DMS 273 treated with DMSO at 0.1 percent for 48 hours (cell line): ENCODE results near the gene TNFRSF8.

Experiments used
- DNase-seq: peaks from one replicate; lab custom pipeline; 2025; lab: John Stamatoyannopoulos, UW

TNFRSF8 gene

DNA sequence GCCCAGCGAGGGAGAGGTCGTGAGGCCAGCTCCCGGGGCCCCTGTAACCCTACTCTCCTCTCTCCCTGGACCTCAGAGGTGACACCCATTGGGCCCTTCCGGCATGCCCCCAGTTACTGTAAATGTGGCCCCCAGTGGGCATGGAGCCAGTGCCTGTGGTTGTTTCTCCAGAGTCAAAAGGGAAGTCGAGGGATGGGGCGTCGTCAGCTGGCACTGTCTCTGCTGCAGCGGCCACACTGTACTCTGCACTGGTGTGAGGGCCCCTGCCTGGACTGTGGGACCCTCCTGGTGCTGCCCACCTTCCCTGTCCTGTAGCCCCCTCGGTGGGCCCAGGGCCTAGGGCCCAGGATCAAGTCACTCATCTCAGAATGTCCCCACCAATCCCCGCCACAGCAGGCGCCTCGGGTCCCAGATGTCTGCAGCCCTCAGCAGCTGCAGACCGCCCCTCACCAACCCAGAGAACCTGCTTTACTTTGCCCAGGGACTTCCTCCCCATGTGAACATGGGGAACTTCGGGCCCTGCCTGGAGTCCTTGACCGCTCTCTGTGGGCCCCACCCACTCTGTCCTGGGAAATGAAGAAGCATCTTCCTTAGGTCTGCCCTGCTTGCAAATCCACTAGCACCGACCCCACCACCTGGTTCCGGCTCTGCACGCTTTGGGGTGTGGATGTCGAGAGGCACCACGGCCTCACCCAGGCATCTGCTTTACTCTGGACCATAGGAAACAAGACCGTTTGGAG, 80.0 kb downstream of the TNFRSF8 start:
- no peak for DNase-seq

DNA sequence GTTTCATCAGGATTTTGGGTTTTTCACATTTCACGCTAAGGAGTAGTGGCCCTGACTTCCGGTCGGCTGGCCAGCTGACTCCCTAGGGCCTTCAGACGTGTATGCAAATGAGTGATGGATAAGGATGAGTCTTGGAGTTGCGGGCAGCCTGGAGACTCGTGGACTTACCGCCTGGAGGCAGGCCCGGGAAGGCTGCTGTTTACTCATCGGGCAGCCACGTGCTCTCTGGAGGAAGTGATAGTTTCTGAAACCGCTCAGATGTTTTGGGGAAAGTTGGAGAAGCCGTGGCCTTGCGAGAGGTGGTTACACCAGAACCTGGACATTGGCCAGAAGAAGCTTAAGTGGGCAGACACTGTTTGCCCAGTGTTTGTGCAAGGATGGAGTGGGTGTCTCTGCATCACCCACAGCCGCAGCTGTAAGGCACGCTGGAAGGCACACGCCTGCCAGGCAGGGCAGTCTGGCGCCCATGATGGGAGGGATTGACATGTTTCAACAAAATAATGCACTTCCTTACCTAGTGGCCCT, 80.6 kb downstream of the TNFRSF8 start:
- no peak for DNase-seq

DNA sequence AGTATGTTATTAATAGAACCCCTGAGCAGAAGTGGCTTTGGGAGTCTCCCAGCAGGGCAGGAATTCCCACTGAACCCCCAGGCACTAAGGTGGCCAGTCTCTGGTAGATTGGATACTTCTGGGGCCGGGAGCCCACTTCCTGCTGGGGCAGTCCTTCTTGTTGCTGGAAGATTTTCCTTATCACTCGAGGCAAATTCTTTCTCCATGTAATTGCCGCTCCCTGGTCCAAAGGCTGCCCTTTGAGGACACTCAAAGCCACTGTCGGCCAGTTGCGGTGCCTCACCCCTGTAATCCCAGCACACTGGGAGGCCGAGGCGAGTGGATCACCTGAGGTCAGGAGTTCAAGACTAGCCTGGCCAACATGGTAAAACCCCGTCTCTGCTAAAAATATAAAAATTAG, 81.1 kb downstream of the TNFRSF8 start:
- DNase-seq = no peak

DNA sequence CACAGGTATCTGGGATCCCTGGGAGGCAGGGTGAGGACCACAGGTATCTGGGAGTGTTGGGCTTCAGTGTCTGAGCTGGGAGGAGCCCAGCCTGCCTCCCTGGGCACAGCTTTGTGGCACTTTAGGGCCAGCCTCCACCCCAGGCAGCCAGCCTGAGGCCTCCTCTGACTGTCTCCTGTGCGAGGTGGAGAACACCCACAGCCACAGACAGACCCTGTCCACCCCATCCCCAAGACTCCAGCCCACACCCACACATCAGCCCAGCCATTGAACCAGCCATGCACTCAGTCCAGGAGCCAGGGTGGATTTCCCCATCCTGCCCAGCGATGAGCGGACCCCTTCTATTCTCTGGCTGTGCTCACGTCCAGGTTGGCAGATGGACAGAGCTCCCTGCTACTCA, 81.9 kb downstream of the TNFRSF8 start:
- DNase-seq = no peak

DNA sequence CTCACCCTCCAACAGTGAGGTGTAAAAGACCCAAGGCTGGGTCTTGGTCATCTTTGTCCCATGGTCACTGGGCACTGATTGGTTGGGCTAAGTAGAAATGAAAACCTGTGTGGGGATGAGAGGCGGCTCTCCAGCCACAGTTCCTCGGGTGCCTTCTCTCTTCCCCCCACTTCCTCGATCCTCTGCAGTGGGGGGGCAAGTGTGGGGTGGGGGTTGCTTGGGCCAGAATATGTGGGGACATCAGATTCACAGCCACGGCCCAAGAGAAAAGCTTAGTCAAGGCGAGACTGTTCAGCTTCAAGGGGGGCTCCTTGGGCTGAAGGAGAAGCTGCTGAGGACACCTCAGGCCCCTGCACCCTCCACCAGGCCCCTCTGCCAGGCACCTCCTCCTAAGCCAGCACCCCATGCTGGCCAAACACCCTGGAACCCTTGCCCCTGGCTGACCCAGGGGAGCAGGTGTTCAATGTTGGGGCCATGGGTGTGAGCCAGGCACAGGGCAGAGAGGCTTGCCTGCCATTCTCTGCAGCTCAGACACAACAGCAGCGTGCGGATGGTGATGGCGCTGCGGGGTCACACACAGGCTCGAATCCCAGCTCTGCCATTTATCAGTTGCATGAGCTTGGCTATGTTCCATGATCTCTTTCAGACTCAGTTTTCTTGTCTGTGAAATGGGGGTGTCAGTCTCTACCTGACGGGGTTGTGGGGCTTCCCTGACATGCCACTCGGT, 82.7 kb downstream of the TNFRSF8 start:
- DNase-seq = no peak

DNA sequence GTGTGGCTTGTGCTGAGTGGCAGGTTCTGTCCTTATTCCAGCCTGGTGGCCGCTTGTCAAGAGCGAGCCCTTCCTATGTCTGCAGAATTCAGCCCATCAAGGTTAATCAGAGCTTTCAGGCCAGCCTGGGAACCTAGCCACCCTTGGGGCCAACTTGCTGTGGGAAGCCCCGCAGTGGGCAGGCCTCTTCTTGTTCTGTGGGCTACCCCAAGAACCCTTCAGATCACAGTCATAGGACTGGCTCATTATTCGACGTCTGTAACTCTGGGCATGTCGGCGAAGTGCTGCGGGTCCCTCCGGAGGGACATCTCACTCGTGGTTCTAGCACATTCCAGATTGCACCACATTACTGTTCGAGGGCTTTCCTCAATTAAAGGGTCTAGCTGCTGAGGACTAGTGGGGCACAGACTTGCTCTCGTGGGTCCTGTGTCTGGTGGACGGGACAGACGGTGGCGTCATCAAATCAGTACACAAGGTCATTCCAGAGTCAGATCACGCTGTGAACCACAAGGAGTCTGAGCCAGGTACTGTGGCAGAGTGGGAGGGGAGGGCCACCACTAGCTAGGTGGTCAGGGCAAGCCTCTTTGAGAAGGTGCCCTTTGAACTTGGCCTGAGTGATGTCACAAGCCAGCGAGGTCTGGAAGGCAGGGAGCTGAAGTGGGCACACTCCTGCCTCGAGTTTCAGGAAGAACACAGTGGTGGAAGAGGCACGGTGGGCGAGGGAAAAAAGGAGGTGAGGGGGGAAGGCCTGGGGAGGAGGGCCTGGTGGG, 83.4 kb downstream of the TNFRSF8 start:
- DNase-seq = no peak

DNA sequence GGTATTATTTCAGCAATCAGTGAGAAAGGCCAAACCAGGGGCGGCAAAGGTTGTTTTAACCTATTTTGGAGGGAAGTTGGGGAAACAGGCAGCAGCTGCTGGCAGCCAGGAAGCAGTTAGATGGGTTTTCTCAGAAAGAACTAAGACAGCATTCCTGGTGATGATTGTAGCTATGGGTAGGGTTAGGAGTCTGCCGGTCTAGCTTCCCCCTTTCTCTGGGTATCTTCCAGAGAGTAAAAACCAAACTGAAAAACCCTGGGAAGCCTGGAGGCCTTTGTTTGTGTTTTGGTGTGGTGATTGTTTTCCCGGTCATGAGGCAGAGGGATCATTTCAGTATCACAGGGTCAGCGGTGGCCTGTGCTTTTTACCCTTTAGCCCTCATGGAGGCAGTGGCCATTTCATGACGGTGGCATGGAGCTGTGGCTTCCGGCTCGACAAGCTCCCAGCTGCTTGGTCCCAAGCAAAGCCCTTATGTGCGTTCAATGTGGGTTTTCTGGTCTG, 84.1 kb downstream of the TNFRSF8 start:
- DNase-seq = no peak

DNA sequence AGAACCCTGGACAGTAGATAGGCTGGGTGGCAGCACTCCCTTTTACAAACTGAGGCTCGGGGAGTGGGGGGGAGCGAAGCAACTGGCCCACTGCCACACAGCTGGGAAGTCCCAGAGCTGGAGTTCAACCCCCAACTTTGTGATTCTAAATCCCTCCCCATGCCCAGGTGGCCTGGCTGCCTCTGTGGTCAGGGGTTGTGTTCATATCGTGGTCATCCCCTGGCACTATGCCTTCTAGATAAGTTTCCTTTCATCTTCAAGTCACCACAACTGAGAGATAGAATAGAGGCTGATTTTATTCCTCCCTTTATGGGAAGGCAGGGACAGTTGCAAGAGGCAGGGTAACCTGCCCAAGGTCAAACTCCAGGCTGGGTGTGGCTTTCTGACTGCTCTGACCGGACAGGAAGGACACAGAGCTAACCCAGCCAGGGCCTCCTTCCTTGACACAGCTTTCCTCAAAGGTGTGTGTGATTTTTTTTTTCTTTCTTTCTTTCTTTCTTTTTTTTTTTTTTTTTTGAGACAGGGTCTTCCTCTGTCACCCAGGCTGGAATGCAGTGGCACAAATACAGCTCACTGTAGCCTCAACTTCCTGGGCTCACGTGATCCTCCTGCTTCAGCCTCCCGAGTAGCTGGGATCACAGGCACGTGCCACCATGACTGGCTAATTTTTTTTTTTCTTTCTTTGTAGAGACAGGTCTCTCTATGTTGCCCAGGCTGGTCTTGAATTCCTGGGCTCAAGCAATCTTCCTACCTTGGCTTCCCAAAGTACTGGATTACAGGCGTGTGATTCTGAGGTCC, 85.3 kb downstream of the TNFRSF8 start:
- no peak for DNase-seq

DNA sequence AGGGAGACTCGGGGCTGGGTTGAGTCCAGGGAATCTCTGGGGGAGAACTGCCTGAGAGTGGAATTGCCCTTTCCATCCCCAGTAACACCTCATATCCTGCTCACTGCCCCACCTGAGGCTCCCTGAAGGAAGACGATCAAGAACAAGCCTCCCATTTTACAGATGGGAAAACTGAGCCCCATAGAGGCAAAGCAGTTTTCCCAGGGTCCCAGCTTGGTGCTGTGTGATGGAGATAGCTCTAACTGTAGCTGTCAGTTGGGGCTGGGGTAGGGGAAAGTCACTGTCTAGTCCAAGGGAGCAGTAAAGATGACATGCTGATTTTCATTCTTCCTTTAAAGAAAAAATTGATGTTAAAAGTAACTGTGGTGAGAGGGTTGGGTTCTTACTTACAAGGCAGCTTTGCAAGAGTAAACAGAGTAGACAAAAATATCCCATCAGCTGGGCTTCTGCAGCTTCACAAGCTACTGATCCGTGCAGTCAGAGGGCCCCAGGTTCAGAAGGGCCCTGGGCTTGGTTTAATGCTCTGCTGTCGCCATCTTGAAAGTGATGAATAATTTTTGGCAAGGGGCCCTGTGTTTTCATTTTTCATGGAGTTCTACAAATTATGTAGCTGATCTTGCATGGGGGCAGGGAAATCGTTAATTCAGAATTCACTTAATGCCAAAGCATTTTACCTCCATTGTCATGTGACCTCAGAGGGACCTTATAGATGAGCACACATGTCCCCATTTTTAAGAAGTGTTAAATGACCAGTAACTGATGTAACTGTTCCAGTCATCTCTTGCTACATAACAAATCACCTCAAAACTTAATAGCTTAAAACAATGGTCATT, 86.1 kb downstream of the TNFRSF8 start:
- DNase-seq = no peak

DNA sequence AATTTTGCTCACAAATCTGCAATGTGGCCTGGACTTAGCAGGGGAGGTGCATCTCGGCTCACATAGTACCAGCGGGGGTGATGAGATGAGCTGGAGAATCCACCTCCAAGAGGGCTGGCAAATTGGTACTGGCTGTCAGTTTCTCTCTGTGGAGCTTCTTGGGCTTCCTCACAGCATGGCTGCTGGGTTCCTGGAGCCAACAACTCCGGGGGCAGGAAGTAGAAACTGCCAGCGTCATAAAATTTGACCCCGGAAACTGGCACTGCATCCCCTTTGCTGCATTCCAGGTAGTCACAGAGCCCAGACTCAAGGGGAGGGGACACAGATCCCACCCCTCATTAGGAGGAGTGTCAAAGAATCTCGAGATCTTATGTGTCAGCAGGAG, 86.7 kb downstream of the TNFRSF8 start:
- DNase-seq = no peak

DNA sequence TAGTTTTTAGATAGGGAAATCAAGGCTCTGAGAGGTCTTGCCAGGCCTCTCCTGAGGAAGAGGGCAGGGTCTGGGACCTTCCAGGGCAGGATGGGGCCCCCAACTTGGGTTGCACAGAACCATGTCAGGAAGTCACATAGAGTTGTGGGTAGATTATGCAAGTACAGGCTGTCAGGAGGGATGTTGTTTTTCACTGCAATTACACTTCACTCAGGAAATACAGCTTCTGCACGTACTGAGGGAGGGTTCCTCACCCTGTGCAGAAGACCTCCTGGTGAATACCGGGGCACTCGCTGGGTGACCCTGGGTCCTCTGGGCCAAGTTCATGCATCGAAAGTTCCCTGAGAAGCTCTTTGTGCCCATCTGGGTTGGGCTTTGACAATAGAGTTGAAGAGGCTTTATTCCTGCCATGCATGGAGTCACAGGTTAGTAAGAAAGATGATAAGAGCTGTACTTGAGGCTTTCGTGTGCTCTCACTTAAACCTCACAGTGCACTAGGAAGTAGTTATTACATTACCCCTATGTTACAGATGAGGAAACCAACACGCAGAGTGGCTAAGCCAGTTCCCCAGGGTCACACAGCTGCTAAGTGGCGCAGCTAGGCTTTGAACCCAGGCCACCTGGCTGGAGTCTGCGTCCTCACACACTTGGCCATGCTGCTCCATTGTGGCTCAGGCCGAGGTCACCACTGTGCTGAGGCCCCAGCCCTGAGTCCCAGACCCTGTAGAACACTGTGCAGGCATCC, 87.5 kb downstream of the TNFRSF8 start:
- DNase-seq = no peak

DNA sequence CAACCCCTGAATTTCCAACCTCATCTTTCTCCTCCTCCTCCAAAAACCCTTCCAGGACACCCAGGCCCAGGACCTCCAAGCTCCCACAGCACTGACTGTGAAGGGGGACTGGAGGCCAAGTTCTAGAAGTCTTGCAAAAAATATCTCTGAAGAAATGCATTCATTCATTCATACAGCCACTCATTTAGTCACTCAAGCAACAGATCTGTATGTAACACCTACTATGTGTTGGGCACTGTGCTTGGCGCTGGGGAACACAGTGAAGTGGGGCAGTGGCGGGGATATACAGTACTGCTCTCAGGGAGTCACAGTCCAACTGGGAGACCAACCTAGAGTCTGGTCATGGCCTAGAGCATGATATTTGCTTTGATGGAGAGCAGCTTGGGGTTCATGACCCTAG, 88.4 kb downstream of the TNFRSF8 start:
- DNase-seq = no peak

DNA sequence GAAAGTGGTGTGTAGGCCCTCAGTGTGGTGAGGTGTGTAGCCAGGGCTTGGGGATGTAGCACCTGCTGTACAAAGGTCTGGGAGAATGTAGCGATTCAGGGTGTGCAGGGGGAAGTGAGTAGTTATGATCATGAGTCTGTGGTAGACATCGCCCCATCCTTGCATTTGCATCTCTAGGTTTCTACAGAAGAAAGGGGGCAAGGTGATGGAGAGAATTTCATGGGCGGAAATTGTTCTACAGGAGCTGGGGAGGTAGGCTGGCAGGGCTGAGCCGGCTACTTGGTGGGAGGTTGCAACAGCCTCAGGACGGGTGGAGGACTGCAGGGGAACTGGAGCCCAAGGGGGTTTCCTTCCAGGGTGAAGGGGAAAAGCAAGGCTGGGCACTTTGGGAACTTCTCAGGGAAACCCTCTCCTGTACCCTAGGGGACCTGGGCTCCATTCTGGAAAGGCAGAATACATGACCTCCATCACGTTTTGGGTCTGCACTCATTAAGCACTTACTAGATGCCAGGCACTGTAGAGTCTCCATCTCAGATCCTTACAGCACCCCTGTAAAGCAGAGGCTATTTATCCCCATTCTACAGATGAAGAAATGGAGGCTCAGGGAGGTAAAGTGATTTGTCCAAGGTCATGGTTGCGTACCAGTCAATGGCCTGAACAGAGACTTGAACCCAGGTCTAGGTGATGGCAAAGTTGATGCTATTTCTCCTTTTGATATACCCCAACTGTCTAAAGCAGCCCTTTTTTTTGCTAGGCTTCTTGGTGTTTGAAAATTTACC, 89.2 kb downstream of the TNFRSF8 start:
- DNase-seq = no peak

DNA sequence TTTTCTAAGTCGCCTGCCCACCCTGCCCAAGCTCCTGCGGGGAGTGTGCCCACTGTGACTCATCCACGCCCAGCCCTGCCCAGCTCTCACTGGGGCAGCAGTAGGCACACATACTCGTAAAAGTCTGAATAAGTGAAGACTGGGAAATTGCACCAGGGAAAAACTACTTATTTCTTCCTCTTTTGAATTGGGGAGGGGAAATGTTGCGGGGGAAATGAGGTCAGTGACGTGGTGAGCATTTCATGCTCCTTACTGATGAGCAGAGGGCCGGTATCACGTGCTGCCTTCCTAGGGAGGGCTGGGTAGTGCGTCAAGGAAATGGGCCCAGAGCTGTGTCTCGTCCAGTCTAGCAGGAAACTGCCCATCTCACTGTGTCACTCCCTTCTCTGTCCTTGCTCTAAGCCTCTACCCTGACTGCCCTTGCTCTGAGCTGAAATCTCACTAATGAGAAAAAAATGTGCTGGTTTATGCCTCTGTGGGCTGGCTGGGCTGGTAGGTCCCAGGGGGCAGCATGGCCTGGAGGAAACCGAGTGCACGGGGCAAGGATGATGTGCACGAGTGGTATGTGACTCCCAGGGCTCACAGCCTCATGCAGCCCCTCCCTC, 90.2 kb downstream of the TNFRSF8 start:
- no peak for DNase-seq

DNA sequence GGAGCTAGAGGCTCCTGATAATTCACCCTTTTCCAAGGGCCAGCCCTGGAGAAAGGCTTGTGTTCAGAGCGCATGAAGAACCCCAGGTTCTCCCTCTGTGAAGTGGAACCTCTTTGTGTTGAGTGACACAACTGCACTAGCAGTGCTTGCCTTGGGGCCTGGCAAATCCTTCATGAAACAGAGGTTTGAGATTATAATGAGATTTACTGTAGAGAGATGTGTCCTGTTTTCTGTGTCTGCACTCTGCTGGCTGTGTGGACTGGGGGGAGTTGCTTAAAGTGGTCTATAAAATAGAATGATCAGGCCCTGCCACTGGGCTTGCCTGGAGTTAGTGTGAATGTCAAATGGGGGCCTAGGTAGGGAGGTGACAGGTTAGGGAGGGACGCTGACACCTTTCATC, 92.2 kb downstream of the TNFRSF8 start:
- DNase-seq = no peak

DNA sequence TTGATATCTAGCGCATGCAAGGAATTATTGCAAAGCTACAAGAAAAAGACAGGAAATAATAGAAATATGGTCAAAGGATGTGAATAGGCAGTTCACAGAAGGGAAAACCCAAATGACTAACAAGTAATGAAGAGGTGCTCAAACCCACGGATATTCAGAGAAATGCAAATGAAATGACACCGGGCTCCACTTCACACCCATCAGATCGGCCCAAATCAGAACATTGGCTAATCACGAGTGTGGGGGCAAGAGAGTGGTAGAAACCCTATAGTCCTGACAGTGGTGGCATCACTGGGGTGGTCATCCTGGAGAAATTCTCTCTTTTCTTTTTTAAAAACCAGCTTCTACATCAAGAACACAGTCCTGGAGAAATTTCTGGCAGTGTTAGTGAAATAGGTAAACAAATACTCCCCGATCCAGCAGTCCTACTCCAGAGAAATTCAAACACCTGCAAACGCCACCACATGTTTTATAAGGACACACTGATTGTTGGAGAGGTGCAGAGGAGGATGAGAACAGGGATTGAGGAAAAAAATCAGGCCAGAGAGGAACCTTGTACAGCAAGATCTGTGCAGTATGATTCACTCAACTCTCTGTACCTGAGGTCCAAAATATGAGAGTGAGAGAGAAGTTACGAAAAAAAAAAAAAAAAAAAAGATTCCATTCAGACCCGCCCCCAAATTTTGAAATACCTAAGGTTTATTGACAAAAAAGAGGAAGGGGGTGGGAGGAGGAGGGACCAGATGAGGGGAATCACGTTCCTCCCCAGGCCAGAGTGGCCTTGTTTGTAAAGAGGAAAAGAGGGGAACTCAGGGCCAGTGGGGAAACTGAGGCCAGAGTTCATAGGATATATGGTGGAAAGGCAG, 94.5 kb downstream of the TNFRSF8 start:
- DNase-seq = no peak

DNA sequence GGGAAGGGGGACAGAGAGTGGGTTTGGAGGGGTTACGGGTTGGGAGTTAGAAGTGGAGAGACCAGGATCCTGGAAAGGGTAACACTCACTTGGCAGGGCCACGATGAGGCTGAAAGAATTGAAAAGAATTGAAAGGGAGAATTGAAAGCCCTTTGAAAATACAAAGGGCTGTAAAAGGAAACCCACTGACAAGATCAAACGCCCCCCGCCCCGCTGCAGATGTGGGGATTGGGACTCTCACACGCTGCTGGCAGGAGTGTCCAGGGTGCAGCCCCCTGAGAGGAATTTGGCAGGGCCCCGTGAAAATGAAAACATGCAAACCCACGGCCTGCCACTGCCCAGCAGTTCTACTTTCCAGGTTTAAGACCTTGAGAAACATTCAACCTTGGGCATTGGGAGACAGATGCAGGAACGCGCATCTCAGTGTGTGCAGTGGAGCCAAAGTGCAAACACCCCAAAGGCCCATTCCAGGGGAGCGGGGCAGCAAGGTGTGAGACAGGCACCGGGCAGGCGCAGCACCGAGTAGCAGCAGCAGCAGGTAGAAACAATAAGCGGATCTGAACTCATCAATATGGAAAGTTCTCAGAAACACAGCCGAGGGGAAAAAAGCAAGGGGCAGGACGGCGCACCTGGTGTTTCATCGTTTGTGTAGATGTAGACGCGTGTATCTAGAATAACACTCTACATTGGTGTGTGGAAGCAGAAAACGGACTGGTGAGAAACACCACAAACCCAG, 95.4 kb downstream of the TNFRSF8 start:
- DNase-seq = no peak
